GM10266 (cell line): Measurements from ENCODE around the gene SYT12.
A peak's percentile ranks its signal among the peaks of the same experiment; 100 is the strongest.

Experiments
- DNase-seq: peaks from one replicate; pipeline ENCODE4 v3.0.0; 2012; ENCODE audit errors: extremely low spot score
- TF ChIP-seq, protein P1 (sequence below): IDR thresholded peaks from 2 replicates; pipeline ENCODE4 v1.5.1; 2012; ENCODE audit warnings: mild to moderate bottlenecking, low read depth; ENCODE audit not compliant: control insufficient read depth, insufficient read depth; ENCODE audit errors: missing control alignments

The SYT12 gene

DNA sequence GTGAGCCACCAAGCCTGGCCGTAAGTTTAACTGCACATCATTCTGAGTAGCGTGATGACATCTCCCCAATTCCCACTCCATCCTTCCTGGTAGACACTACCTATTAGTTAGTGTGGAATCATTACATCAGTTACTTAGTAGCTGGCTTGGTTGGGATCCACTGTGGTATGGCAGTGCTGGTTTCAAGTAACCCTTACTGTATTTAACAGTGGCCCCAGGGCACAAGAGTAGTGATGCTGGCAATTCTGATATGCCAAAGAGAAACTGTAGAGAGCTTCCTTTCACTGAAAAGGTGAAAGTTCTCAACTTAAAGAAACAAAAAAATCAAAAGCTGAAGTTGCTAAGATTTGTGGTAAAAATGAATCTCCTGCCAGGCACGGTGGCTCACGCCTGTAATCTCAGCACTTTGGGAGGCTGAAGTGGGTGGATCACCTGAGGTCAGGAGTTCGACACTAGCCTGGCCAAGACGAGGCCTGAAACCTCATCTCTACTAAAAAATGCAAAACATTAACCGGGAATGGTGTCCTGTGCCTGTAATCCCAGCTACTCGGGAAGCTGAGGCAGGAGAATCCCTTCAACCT lies 60.9 kb downstream of the SYT12 start:
- no peak for DNase-seq
- TF ChIP-seq, protein P1, sequence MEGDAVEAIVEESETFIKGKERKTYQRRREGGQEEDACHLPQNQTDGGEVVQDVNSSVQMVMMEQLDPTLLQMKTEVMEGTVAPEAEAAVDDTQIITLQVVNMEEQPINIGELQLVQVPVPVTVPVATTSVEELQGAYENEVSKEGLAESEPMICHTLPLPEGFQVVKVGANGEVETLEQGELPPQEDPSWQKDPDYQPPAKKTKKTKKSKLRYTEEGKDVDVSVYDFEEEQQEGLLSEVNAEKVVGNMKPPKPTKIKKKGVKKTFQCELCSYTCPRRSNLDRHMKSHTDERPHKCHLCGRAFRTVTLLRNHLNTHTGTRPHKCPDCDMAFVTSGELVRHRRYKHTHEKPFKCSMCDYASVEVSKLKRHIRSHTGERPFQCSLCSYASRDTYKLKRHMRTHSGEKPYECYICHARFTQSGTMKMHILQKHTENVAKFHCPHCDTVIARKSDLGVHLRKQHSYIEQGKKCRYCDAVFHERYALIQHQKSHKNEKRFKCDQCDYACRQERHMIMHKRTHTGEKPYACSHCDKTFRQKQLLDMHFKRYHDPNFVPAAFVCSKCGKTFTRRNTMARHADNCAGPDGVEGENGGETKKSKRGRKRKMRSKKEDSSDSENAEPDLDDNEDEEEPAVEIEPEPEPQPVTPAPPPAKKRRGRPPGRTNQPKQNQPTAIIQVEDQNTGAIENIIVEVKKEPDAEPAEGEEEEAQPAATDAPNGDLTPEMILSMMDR = no peak

DNA sequence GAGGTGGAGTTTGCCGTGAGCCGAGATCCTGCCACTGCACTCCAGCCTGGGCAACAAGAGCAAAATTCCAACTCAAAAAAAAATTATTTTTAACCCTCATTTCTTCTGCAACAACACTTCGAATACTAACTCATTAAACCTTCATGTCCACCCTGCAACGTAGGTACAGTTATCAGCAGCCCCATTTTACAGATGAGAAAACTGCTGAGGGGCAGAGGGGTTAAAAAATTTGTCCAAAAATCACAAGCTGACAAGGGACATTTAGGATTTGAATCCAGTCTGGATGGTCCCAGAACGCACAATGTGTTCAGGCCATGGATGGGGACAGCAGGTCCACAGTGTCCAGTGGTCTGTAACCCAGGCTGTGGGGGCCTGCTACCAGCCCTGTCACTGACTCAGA lies 62.7 kb downstream of the SYT12 start:
- TF ChIP-seq, protein P1 = no peak
- no peak for DNase-seq

DNA sequence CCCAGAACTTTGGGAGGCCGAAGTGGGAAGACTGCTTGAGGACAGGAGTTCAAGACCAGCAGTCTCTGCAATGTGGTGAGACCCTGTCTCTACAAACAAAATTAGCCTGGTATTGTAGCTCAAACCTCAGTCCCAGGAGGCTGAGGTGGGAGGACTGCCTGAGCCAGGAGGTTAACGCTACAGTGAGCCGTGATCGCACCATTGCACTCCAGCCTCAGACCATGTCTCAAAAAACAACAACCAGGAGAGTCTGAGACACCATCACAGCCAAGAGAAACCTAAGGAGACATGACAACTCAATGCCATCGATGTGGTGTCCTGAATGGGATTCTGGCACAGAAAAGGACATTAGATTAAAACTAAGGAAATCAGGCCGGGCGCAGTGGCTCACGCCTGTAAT lies 67.8 kb downstream of the SYT12 start:
- TF ChIP-seq, protein P1 = no peak
- no peak for DNase-seq

DNA sequence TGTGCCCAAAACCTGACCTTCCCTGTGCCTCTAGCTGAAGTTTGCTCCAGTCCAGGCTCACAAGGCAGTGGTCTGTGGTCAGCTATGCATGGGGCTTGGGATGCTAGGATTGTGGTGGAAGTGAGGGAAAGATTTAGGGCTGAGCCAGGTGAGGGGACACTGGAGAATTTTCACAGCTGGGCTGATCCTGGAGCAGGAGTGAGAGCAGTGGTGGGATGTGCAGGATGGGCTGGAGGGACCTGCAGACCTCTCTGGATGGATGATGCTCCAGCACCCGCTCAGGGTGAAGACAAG lies 72.2 kb downstream of the SYT12 start:
- no peak for DNase-seq
- TF ChIP-seq, protein P1 = no peak

GRCh38 chr11:67098799-67099429 lies 76.0 kb downstream of the SYT12 start:
- TF ChIP-seq, protein P1 = no peak
- no peak for DNase-seq

DNA sequence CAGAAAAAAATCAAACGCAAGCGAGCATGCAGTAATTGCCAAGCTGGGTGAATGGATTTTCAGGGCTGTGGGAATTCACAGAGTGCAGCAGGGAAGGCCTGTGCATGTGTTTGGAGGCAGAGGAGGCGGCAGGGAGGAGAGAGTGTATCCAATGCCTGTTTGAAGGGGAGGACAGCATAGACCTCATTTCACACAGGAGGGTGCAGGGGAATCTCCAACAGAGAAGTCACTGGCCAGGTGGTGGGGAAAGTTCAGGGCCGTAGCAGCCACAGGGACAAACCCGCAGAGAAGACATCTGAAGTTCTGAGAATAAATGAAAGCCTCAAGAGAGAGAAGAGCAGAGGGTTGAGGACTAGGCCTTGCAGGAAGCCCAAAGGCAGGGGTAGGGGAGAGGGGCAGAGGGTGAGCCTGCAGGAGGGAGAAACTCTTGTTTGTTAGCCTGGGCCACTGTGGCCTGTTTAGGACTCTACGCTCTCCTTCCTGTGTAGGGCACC lies 76.9 kb downstream of the SYT12 start:
- peak; percentile 66 for DNase-seq
- TF ChIP-seq, protein P1 = no peak
